Mucosa of descending colon (tissue), 3 donors: ENCODE results near the gene KLF3. TPM values are rescaled to one million over a fixed set of nuclear protein-coding genes. Genes with fewer than 3 reads are reported as not detected.

Experiments
- ATAC-seq: fragments of 200-7000 bp; cut with Tn5 transposase; one replicate; pipeline ENCODE4 v1.9.1; 2020; ENCODE audit warnings: mild to moderate bottlenecking, moderate library complexity
- DNase-seq, 3 donors: peaks; one replicate each; pipeline ENCODE4 v3.0.0-alpha.2; 2020
- H3K36me3 ChIP-seq: fragments of 200-600 bp; one replicate; pipeline ENCODE4 v1.8.0; 2021; ENCODE audit warnings: low read depth, mild to moderate bottlenecking
- H3K4me1 ChIP-seq: fragments of 200-600 bp; one replicate; pipeline ENCODE4 v1.8.0; 2021; ENCODE audit warnings: low read depth, mild to moderate bottlenecking
- H3K4me3 ChIP-seq: fragments of 200-600 bp; one replicate; pipeline ENCODE4 v1.8.0; 2021; ENCODE audit warnings: mild to moderate bottlenecking
- H3K9me3 ChIP-seq: fragments of 200-600 bp; one replicate; pipeline ENCODE4 v1.8.0; 2021; ENCODE audit warnings: mild to moderate bottlenecking
- intact Hi-C, 2 donors: fragments of 100-400 bp; cut with DNase I in 1 of 2; cut with micrococcal nuclease in 1 of 2; formaldehyde crosslinking; loops; one replicate each; pipeline versions ENCODE4 v1.11.0 to v1.11.1; 2022; cut with DNase I, micrococcal nuclease
- total RNA-seq, 3 donors: library from RNA; stranded (reverse); fragmentation: NEBNext Ultra II Directional in 2 of 3; extraction: Animal tissue kit (Norgen Biotek cat#: 25700) in 2 of 3; gene quantifications; one replicate each; pipeline versions ENCODE4 v1.2.1 to v1.2.4, GENCODE V29; 2021 to 2023
- TF ChIP-seq, protein P1 (sequence below): fragments of 200-600 bp; IDR thresholded peaks from one replicate; pipeline ENCODE4 v1.8.0; 2022; ENCODE audit warnings: antibody characterized with exemption, mild to moderate bottlenecking
- donor health status: DM: no; HTN: no; CAD: no; lungs with moderate emphysema.
- donor health status: DM: no; HTN: no; CAD: no.
- donor health status: DM: no; HTN: yes; CAD: no.

KLF3 gene
- total RNA-seq, 3 donors from 2014 or later, result 102 to 151 (median 128) TPM

DNA sequence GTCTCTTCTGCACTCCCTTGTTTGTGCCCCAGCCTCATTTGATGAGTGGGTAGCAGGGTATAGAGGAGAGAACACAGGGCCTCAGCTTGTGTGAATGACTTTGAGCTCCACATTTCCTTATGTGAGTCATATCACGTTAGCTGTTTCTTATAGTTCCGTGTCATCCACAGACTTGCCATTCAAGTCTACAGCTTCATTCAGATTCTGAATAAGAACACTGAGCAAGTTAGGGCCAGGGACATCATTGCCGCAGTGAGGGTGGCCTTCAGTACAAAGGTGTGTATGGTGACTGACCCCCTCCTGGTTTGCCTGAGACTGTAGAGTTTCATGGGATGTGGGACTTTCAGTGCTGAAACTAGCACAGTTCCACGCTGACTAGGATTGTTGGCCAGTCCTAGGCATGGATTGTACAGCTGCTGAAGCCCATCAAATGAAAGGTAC is 23.6 kb downstream of the KLF3 start:
- DNase-seq (no peak), ATAC-seq (peak; percentile 79)
- H3K9me3 ChIP-seq, result no peaks in the 10 kb centered on the region
- intact Hi-C loops, result no loop called here
- TF ChIP-seq, protein P1, sequence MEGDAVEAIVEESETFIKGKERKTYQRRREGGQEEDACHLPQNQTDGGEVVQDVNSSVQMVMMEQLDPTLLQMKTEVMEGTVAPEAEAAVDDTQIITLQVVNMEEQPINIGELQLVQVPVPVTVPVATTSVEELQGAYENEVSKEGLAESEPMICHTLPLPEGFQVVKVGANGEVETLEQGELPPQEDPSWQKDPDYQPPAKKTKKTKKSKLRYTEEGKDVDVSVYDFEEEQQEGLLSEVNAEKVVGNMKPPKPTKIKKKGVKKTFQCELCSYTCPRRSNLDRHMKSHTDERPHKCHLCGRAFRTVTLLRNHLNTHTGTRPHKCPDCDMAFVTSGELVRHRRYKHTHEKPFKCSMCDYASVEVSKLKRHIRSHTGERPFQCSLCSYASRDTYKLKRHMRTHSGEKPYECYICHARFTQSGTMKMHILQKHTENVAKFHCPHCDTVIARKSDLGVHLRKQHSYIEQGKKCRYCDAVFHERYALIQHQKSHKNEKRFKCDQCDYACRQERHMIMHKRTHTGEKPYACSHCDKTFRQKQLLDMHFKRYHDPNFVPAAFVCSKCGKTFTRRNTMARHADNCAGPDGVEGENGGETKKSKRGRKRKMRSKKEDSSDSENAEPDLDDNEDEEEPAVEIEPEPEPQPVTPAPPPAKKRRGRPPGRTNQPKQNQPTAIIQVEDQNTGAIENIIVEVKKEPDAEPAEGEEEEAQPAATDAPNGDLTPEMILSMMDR, result no peak
- H3K4me1 ChIP-seq, result peaks cover 26% of the 10 kb centered on the region
- peaks cover 11% of the 10 kb centered on the region for H3K36me3 ChIP-seq
- H3K4me3 ChIP-seq, result no peak overlapping the region

DNA sequence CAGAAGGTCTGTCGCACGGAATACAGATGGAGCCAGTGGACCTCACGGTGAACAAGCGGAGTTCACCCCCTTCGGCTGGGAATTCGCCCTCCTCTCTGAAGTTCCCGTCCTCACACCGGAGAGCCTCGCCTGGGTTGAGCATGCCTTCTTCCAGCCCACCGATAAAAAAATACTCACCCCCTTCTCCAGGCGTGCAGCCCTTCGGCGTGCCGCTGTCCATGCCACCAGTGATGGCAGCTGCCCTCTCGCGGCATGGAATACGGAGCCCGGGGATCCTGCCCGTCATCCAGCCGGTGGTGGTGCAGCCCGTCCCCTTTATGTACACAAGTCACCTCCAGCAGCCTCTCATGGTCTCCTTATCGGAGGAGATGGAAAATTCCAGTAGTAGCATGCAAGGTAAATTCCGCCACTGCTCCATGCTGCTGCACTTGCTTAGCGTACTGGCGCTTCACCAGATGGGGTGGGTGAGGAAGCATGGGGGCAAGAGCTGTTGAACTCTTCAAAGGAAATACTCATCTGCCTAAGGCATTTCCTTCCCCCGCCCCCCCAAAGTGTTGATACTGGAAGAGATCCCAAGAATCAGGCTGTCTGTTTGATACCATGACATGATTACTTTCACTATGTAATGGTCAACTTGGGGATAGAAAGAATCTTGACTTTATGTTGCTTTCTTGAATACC is 24.8 kb downstream of the KLF3 start:
- Histone ChIP-seq H3K4me3 (no peak overlapping the region), H3K4me1 (peaks cover 26% of the 10 kb centered on the region), H3K36me3 (peaks cover 11% of the 10 kb centered on the region), H3K9me3 (no peaks in the 10 kb centered on the region)
- DNase-seq, result peak in 1 of 3 donors; percentile 52
- no peak for ATAC-seq
- intact Hi-C loops, result no loop called here
- TF ChIP-seq, protein P1, result no peak

DNA sequence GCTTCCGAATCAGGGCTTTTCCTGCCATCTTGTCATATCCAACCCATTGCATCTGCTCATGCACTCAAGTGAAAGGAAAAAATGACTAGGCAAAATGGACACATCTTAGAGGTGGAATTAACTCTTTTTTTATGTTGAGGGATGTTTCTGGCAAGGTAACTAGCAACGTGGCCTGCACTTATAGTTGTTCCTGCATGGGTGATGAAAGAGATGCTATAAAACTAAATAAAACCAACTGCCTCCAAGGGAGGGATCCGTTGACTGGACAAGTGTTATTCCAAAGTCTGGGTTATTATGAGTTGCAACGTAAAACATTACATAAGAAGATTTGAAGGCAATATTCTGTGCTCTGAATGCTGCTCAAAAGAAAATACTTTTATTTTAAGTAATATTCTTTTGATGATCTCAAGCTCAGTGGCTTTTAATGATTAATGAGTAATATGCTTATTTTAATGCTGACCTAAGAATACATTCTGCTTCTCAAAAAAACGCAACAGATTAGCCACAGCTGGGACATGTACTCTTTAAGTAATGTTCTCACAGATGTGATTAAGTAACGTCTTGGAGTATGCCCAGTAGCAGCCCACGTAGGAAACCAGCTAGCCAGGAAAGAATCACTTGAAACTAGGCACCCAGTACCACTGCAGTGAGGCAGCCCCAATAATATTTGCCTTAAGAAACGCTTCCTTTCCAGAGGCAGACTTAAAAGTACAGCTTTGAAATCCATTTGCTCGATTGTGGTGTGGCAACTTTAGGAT is 27.4 kb downstream of the KLF3 start:
- DNase-seq (peak in 1 of 3 donors; percentile 32), ATAC-seq (peak; percentile 73)
- Histone ChIP-seq H3K9me3 (no peaks in the 10 kb centered on the region), H3K36me3 (peaks cover 11% of the 10 kb centered on the region), H3K4me3 (no peak overlapping the region), H3K4me1 (peaks cover 5% of the 10 kb centered on the region)
- TF ChIP-seq, protein P1, result no peak
- intact Hi-C loops, result no loop called here

DNA sequence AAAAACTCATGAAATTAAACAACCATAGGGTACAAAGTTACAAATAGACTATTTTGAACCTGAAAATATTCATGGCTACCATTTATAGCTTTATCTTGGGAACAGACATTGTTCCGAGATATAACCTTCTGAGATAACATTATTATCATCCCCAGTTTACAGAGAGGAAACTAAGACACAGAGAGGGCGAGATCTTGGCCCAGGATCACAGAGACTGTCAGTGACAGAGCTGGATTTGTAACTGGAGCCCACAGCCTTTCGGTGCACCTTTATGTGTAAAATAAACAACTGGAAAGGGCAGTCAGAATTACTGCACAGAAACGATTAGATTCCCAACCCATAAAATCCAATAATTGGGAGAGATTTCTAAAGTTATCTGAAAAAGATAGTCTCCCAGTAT is 28.4 kb downstream of the KLF3 start:
- Histone ChIP-seq H3K36me3 (peaks cover 18% of the 10 kb centered on the region), H3K4me3 (no peak overlapping the region), H3K4me1 (peaks cover 5% of the 10 kb centered on the region), H3K9me3 (no peaks in the 10 kb centered on the region)
- TF ChIP-seq, protein P1, result no peak
- intact Hi-C loops, result no loop called here
- ATAC-seq, result no peak
- DNase-seq, result no peak

DNA sequence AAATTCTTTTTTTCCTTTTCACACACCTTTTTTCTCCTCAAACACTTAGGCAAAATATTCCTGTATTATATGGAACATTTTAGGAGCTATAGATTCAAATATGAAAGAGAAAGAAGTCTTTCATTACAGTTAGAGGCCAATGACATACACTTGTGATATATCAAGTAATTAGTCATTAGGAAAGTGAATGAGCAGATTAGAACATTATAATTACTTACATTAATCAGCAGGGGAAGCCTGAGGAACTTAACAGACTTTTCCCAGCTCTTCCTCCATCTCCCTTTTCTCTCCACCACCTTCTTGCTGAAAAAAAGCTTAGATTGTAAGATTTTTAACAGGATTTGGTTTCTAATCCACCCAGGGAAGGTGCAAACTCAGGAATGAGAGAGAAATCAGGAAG is 29.6 kb downstream of the KLF3 start:
- DNase-seq (no peak), ATAC-seq (no peak)
- intact Hi-C loops, result no loop called here
- no peak overlapping the region for H3K4me3 ChIP-seq
- TF ChIP-seq, protein P1, result no peak
- no peaks in the 10 kb centered on the region for H3K9me3 ChIP-seq
- peaks cover 5% of the 10 kb centered on the region for H3K4me1 ChIP-seq
- peaks cover 18% of the 10 kb centered on the region for H3K36me3 ChIP-seq
